Measurements from ENCODE around the gene ZNF20. TPM values are rescaled to one million over a fixed set of nuclear protein-coding genes. Genes with fewer than 3 reads are reported as not detected.
"Not testable (repeated sequence)": the region's sequence is repeated elsewhere in the genome, so short reads cannot be mapped to it uniquely, and the experiment has no call there.

Gene ZNF20
- total RNA-seq, 1 experiment from 2014 or later, result 5.8 TPM

DNA sequence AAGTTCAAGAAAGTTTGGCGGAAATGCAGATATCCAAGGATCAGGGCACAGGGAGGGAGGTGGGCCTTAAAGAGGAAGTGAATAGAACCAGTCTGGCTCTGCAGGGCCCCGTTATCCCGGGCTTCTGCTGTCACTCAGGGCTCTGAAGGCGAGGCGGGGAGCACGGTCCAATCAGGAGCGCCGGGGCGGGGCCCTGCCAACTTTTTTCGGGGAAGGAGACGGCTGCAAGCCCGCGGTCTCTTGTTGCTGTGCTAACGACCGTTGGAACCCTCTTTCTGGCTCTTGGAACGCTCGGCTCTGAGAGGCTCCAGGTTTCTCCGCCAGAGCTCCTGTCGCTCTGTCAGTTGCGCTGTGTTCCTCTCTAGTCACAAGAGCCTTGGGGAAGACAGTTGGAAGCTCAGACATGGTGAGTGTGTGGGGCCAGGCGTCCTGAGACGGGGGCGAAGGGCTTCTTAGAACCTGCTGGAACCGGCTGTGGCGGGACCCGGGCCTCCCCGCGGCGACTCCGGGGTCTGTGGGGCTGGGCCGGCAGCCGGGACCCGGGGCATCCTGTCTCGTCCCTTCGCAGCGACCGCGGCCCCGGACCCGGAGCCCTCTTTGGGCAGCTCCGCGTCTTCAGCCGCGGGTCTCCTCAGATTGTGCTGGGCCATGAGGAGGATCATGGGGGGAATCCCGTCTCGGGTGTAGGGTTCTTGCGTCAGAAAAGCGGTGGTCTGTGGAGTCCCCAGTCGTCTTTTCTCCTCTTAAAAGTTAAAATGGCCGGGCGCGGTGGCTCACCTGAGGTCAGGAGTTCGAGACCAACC is 47.9 kb downstream of the ZNF20 start:
- POLR2A ChIA-PET, result no interaction called here
- intact Hi-C loops (cut with micrococcal nuclease; ENCODE audit: unreplicated experiment), result no loop called here
- H3K27ac Mint-ChIP-seq (ENCODE audit: unreplicated experiment), result no peak overlapping the region

DNA sequence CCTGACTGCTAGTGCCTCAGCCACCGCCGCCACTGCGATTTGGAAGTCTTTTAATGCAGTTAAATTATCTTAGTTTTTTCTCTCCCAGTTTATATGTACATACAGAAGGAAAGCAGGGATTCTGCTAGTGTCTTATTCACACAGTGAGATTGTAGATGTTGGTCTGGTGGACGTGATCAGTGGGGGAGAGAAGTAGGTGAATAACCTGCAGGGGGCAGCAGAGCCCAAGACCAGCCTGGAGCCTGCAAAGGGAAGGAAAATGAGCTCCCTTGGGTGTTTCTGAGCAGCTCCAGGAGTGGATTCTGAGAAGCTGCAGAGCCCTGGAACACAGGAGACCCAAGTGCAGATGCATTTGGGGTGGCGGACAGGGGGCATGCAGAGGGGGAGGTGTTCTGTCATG is 49.3 kb downstream of the ZNF20 start:
- ChIA-PET CTCF (interaction anchor here (1.0 kb wide), 2 partner anchors 50 to 293 kb away, joined by 4 to 9 read pairs; partner anchors contain the start of gene ZNF20), POLR2A (no interaction called here)
- Histone ChIP-seq H3K36me3 (ENCODE audit: control insufficient read depth, insufficient read depth, low read length) (no peaks in the 10 kb centered on the region), H3K4me3 (ENCODE audit: low read depth, low read length) (no peak overlapping the region), H3K27me3 (replicated peaks; ENCODE audit: control insufficient read depth, insufficient read depth, low read length) (no peaks in the 10 kb centered on the region), H3K4me1 (no peaks in the 10 kb centered on the region), H3K9me3 (no peaks in the 10 kb centered on the region)
- Mint-ChIP-seq H3K27ac (ENCODE audit: unreplicated experiment) (no peak overlapping the region), H3K27me3 (ENCODE audit: insufficient read depth, unreplicated experiment) (no peaks in the 10 kb centered on the region), H3K4me1 (ENCODE audit: low read depth, unreplicated experiment) (no peaks in the 10 kb centered on the region), H3K4me3 (ENCODE audit: unreplicated experiment) (no peak overlapping the region), H3K36me3 (ENCODE audit: insufficient read depth, unreplicated experiment) (no peaks in the 10 kb centered on the region), H3K9me3 (ENCODE audit: unreplicated experiment) (peaks cover 37% of the 10 kb centered on the region)
- peak in 1 of 2 experiments; percentile 13 for DNase-seq
- BruUV-seq (replicated peaks), result no TSS peak
- intact Hi-C loops (cut with micrococcal nuclease; ENCODE audit: unreplicated experiment), result no loop called here
- TF ChIP-seq, protein P1, sequence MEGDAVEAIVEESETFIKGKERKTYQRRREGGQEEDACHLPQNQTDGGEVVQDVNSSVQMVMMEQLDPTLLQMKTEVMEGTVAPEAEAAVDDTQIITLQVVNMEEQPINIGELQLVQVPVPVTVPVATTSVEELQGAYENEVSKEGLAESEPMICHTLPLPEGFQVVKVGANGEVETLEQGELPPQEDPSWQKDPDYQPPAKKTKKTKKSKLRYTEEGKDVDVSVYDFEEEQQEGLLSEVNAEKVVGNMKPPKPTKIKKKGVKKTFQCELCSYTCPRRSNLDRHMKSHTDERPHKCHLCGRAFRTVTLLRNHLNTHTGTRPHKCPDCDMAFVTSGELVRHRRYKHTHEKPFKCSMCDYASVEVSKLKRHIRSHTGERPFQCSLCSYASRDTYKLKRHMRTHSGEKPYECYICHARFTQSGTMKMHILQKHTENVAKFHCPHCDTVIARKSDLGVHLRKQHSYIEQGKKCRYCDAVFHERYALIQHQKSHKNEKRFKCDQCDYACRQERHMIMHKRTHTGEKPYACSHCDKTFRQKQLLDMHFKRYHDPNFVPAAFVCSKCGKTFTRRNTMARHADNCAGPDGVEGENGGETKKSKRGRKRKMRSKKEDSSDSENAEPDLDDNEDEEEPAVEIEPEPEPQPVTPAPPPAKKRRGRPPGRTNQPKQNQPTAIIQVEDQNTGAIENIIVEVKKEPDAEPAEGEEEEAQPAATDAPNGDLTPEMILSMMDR (IDR thresholded peaks at IDR 0.05; ENCODE audit: insufficient read depth in 1 of 2, low read depth in 1 of 2, low read length in 1 of 2, severe bottlenecking in 1 of 2, unreplicated experiment in 1 of 2), result no peak

More for the DNA sequence above, 47.9 kb downstream of the ZNF20 start:
- no peaks in the 10 kb centered on the region for H3K4me1 ChIP-seq
- no peaks in the 10 kb centered on the region for H3K27me3 Mint-ChIP-seq (ENCODE audit: insufficient read depth, unreplicated experiment)
- H3K9me3 ChIP-seq, result no peaks in the 10 kb centered on the region
- peaks cover 48% of the 10 kb centered on the region for H3K9me3 Mint-ChIP-seq (ENCODE audit: unreplicated experiment)
- H3K4me1 Mint-ChIP-seq (ENCODE audit: low read depth, unreplicated experiment), result no peaks in the 10 kb centered on the region
- CTCF ChIA-PET, result no interaction called here
- H3K36me3 Mint-ChIP-seq (ENCODE audit: insufficient read depth, unreplicated experiment), result peaks cover 4% of the 10 kb centered on the region
- no peaks in the 10 kb centered on the region for H3K36me3 ChIP-seq (ENCODE audit: control insufficient read depth, insufficient read depth, low read length)
- TF ChIP-seq, protein P1 (IDR thresholded peaks at IDR 0.05; ENCODE audit: insufficient read depth in 1 of 2, low read depth in 1 of 2, low read length in 1 of 2, severe bottlenecking in 1 of 2, unreplicated experiment in 1 of 2), result no peak
- H3K27me3 ChIP-seq (replicated peaks; ENCODE audit: control insufficient read depth, insufficient read depth, low read length), result no peaks in the 10 kb centered on the region
- H3K4me3 ChIP-seq (ENCODE audit: low read depth, low read length), result no peak overlapping the region
- BruUV-seq (replicated peaks), result no TSS peak
- DNase-seq, result no peak
- H3K4me3 Mint-ChIP-seq (ENCODE audit: unreplicated experiment), result no peak overlapping the region

DNA sequence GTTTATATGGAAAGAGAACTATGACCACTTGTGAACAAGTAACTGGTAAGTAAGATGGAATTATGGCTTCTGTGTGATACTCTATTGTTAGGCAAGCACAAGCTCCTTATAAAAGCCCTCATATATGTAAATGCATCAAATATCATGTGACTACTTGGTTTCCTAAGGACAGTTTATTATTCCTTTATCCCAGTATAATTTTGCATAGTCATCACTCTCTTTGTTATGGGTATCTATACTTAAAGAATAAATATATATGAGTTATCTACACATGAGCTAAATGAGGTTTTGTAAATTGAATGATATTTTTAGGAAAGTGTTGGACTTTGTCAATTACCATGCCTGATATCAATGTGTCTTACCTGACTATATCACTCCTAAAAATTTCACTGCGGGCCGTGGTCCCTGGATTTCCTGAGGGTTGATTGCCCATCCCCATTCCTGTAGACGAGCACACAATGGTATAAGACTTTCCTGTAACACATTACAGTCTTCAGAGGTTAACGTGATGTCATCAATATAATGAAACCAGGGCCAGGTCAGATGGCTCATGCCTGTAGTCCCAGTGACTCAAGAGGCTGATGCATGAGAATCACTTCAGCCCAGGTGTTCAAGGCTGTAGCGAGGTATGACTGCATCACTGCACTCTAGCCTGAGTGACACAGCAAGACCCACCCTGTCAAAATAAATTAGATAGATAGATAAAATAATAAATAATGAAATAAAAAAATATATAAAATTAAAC is 54.9 kb downstream of the ZNF20 start:
- BruUV-seq (replicated peaks), result no TSS peak
- Mint-ChIP-seq H3K36me3 (ENCODE audit: insufficient read depth, unreplicated experiment) (no peaks in the 10 kb centered on the region), H3K9me3 (ENCODE audit: unreplicated experiment) (peaks cover 14% of the 10 kb centered on the region), H3K27me3 (ENCODE audit: insufficient read depth, unreplicated experiment) (no peaks in the 10 kb centered on the region), H3K27ac (ENCODE audit: unreplicated experiment) (no peak overlapping the region), H3K4me1 (ENCODE audit: low read depth, unreplicated experiment) (no peaks in the 10 kb centered on the region), H3K4me3 (ENCODE audit: unreplicated experiment) (no peak overlapping the region)
- Histone ChIP-seq H3K9me3 (no peaks in the 10 kb centered on the region), H3K4me3 (ENCODE audit: low read depth, low read length) (no peak overlapping the region), H3K36me3 (ENCODE audit: control insufficient read depth, insufficient read depth, low read length) (no peaks in the 10 kb centered on the region), H3K27me3 (replicated peaks; ENCODE audit: control insufficient read depth, insufficient read depth, low read length) (no peaks in the 10 kb centered on the region), H3K4me1 (no peaks in the 10 kb centered on the region)
- intact Hi-C loops (cut with micrococcal nuclease; ENCODE audit: unreplicated experiment), result no loop called here
- POLR2A ChIA-PET, result no interaction called here
- TF ChIP-seq, protein P1 (IDR thresholded peaks at IDR 0.05; ENCODE audit: insufficient read depth in 1 of 2, low read depth in 1 of 2, low read length in 1 of 2, severe bottlenecking in 1 of 2, unreplicated experiment in 1 of 2), result no peak
- CTCF ChIA-PET, result interaction anchor here (0.6 kb wide), 1 partner anchor 36 kb away, joined by 7 read pairs; no protein-coding TSS in a partner anchor
- DNase-seq, result no peak

DNA sequence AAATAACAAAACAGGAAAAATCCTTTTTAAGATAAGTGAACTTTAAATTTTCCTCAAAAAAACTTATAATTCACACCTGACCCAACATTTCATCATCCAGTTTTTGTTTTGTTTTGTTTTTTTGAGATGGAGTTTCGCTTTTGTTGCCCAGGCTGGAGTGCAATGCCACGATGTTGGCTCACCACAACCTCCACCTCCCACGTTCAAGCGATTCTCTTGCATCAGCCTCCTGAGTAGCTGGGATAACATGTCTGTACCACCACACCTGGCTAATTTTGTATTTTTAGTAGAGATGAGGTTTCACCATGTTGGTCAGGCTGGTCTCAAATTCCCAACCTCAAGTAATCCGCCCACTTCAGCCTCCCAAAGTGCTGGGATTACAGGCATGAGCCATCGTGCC is 56.8 kb downstream of the ZNF20 start:
- DNase-seq, result not testable (repeated sequence)

More for the DNA sequence above, 56.8 kb downstream of the ZNF20 start:
- H3K27me3 Mint-ChIP-seq (ENCODE audit: insufficient read depth, unreplicated experiment); H3K36me3 ChIP-seq (ENCODE audit: control insufficient read depth, insufficient read depth, low read length); H3K27me3 ChIP-seq (replicated peaks; ENCODE audit: control insufficient read depth, insufficient read depth, low read length); H3K9me3 Mint-ChIP-seq (ENCODE audit: unreplicated experiment); H3K27ac Mint-ChIP-seq (ENCODE audit: unreplicated experiment); H3K9me3 ChIP-seq; BruUV-seq (replicated peaks); intact Hi-C loops (cut with micrococcal nuclease; ENCODE audit: unreplicated experiment); H3K36me3 Mint-ChIP-seq (ENCODE audit: insufficient read depth, unreplicated experiment); H3K4me3 Mint-ChIP-seq (ENCODE audit: unreplicated experiment); CTCF ChIA-PET; H3K4me1 ChIP-seq; POLR2A ChIA-PET; H3K4me1 Mint-ChIP-seq (ENCODE audit: low read depth, unreplicated experiment); H3K4me3 ChIP-seq (ENCODE audit: low read depth, low read length): not testable (repeated sequence)

Measured in Caco-2 (cell line).